ENCODE results near the gene MS4A3.

DNA sequence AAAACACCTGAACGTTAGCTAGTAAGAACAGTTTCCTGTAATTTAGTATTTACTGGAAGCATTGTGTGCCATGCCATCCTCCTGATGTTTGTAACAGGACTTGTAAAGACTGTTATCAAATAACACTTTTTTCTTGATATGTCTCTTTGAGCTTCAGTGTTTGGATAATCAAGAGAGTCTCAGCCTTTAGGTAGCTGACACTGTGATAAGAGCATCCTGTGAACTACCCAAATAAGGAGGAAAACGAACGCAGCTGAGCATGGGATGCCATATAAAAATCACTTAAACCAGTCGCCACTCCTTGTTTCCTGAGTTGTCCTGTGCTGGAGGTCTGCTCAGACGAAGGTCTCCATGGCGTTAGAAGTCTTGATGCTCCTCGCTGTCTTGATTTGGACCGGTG is 16.4 kb upstream of the MS4A3 start, which contains the start of gene OOSP2:
- TF ChIP-seq POLR2AphosphoS5 (IDR thresholded peaks at IDR 0.05) (no peak), EP300 (IDR thresholded peaks at IDR 0.05) (no peak)
- TF ChIP-seq, protein P1, sequence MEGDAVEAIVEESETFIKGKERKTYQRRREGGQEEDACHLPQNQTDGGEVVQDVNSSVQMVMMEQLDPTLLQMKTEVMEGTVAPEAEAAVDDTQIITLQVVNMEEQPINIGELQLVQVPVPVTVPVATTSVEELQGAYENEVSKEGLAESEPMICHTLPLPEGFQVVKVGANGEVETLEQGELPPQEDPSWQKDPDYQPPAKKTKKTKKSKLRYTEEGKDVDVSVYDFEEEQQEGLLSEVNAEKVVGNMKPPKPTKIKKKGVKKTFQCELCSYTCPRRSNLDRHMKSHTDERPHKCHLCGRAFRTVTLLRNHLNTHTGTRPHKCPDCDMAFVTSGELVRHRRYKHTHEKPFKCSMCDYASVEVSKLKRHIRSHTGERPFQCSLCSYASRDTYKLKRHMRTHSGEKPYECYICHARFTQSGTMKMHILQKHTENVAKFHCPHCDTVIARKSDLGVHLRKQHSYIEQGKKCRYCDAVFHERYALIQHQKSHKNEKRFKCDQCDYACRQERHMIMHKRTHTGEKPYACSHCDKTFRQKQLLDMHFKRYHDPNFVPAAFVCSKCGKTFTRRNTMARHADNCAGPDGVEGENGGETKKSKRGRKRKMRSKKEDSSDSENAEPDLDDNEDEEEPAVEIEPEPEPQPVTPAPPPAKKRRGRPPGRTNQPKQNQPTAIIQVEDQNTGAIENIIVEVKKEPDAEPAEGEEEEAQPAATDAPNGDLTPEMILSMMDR (IDR thresholded peaks at IDR 0.05) = no peak
